GM12872 (cell line): ENCODE data around the gene GADD45B.

Experiments used
- TF ChIP-seq, protein P1 (sequence below): IDR thresholded peaks from 3 replicates; pipeline ENCODE4 v1.5.1; 2011; ENCODE audit warnings: low read depth, mild to moderate bottlenecking, low read length, moderate library complexity; ENCODE audit not compliant: insufficient read depth

The GADD45B gene

DNA sequence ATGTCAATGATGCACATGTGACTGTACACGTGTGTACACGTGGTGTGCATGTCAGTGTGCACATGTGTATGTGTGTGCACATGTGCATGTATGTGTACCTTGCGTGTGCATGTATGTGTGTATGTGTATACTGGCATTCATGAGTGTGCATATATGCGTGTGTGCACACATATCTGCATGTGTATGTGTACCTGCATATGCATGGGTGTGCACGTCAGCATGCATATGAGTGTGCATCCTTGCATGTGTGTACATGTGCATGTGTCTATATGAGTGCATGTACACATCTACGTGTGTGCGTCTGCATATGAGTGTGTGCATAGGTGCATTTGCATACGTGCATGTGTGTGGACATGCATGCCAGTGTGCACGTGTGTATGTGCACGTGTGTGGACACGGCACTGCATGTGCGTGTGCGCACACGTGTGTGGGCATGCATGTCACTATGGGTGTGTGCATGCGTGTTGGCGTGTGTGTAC lies 48.5 kb downstream of the GADD45B start:
- TF ChIP-seq, protein P1, sequence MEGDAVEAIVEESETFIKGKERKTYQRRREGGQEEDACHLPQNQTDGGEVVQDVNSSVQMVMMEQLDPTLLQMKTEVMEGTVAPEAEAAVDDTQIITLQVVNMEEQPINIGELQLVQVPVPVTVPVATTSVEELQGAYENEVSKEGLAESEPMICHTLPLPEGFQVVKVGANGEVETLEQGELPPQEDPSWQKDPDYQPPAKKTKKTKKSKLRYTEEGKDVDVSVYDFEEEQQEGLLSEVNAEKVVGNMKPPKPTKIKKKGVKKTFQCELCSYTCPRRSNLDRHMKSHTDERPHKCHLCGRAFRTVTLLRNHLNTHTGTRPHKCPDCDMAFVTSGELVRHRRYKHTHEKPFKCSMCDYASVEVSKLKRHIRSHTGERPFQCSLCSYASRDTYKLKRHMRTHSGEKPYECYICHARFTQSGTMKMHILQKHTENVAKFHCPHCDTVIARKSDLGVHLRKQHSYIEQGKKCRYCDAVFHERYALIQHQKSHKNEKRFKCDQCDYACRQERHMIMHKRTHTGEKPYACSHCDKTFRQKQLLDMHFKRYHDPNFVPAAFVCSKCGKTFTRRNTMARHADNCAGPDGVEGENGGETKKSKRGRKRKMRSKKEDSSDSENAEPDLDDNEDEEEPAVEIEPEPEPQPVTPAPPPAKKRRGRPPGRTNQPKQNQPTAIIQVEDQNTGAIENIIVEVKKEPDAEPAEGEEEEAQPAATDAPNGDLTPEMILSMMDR = no peak

DNA sequence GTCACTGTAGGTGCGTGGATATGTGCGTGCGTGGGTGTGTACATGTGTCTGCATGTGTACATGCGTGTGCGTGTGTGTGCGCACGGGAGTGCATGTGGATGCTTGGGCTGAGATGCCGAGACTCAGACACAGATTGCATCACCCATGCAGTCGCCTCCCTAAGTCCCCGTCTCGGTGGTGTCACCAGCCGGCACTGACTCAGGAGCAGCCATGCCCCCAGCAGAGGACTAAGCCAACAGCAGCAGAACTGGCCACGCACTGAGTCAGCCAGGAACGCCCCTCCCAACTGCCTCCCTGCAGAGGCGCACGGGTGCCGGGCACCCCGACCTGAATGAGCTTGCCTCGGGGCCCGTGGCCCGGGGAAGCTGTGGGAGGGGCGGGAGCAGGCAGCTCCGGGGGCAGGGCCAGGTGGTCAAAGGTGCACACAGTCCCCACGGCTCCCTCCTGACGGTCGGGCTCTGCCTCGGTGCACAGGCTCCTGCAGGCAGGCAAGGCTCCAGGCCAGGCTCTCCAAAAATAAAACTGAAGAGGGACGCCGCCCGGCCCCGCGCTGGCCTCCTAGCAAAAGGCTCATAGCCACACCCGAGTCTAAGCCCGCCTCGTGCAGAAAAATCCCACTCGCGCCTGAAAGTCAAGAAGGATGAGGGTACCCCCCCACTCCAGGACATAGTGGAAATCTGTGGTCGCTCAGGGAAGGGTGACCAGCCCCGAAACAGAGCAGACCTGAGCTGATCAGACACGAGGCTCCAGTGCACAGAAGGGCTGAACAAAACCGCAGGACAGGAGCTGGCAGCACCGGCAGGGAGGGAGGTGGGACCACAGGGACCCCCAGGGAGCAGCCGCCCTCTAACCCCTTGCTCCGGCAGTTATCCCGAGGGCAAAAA lies 49.2 kb downstream of the GADD45B start:
- TF ChIP-seq, protein P1 = no peak

DNA sequence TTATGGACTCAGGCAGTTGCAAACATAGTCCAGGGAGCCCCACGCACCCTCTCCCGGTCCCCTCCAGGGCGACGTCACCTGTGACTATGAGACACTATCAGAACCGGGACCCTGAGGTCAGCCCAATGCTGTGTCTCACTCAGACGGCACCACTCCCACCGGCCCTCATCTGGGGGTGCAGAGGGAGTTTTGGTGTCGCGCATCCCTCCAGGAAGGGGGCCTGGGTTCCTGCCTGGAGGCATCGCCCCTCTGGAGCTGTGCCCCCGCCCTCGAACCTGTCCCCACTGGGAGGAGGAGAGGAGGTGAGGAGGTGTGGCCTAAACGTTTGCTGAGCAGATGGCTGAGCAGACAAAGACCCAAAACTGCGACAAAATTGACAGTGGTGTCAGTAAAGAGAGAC lies 51.2 kb downstream of the GADD45B start:
- TF ChIP-seq, protein P1 = no peak

DNA sequence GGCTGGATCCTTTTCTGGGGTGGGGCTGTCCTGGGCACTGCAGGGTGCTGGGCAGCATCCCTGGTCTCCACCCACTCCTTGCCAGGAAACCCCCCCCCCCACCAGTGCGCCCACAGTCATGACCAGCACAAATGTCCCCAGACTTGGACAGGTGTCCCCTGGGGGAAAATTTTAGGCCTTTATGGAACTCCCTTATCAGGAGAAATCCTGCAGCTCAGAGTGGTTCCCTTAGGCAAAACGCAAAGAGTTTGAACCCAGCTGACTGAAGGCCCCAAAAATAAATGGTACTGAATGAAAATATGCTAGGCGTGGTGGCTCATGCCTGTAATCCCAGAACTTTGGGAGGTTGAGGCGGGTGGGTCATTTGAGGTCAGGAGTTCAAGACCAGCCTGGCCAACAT lies 51.8 kb downstream of the GADD45B start:
- TF ChIP-seq, protein P1 = no peak
